GM23248 (cell line): Measurements from ENCODE around the gene TSPAN14. TPM values are rescaled to one million over a fixed set of nuclear protein-coding genes. Genes with fewer than 3 reads are reported as not detected.

Experiments
- DNase-seq: peaks from one replicate; pipeline ENCODE4 v3.0.0-alpha.2; 2015
- H2AFZ ChIP-seq: fragments of 200-600 bp; sonication (generic); 2 replicates; pipeline ENCODE4 v1.6.1; 2016; ENCODE audit warnings: antibody characterized with exemption
- H3F3A ChIP-seq: fragments of 200-600 bp; sonication (generic); 2 replicates; pipeline ENCODE4 v1.6.1; 2016; ENCODE audit warnings: mild to moderate bottlenecking, antibody characterized with exemption, mixed run types; ENCODE audit not compliant: insufficient read depth
- H3K27ac ChIP-seq: fragments of 200-600 bp; sonication (generic); 2 replicates; pipeline ENCODE4 v1.5.1; 2016; ENCODE audit warnings: mild to moderate bottlenecking
- H3K27me3 ChIP-seq: fragments of 200-600 bp; sonication (generic); replicated peaks from 2 replicates; pipeline ENCODE4 v1.6.1; 2016; ENCODE audit warnings: mild to moderate bottlenecking; ENCODE audit not compliant: insufficient read depth
- H3K36me3 ChIP-seq: fragments of 200-600 bp; sonication (generic); 2 replicates; pipeline ENCODE4 v1.6.1; 2016; ENCODE audit warnings: low read depth, mild to moderate bottlenecking
- H3K4me1 ChIP-seq: fragments of 200-600 bp; sonication (generic); 2 replicates; pipeline ENCODE4 v1.6.1; 2016; ENCODE audit warnings: mild to moderate bottlenecking; ENCODE audit not compliant: insufficient read depth
- H3K4me2 ChIP-seq: fragments of 200-600 bp; sonication (generic); one replicate; pipeline ENCODE4 v1.6.1; 2016; ENCODE audit warnings: mild to moderate bottlenecking; ENCODE audit not compliant: unreplicated experiment
- H3K4me3 ChIP-seq: fragments of 200-600 bp; sonication (generic); 2 replicates; pipeline ENCODE4 v1.5.1; 2016; ENCODE audit warnings: mild to moderate bottlenecking
- H3K79me2 ChIP-seq: fragments of 200-600 bp; sonication (generic); 2 replicates; pipeline ENCODE4 v1.6.1; 2016; ENCODE audit warnings: mild to moderate bottlenecking; ENCODE audit not compliant: insufficient read depth
- H3K9ac ChIP-seq: fragments of 200-600 bp; sonication (generic); 2 replicates; pipeline ENCODE4 v1.6.1; 2016; ENCODE audit warnings: mild to moderate bottlenecking
- H3K9me2 ChIP-seq: fragments of 200-600 bp; sonication (generic); 2 replicates; pipeline ENCODE4 v1.6.1; 2016; ENCODE audit warnings: mixed run types, mild to moderate bottlenecking, moderate library complexity; ENCODE audit not compliant: insufficient read depth
- H3K9me3 ChIP-seq: fragments of 200-600 bp; sonication (generic); one replicate; pipeline ENCODE4 v1.6.1; 2017; ENCODE audit warnings: low read depth
- H4K20me1 ChIP-seq: fragments of 200-600 bp; sonication (generic); 2 replicates; pipeline ENCODE4 v1.6.0; 2016; ENCODE audit not compliant: insufficient read depth
- EZH2 ChIP-seq: fragments of 200-600 bp; sonication (generic); IDR thresholded peaks from 2 replicates; pipeline ENCODE4 v1.6.1; 2018; ENCODE audit warnings: antibody characterized with exemption, mild to moderate bottlenecking; ENCODE audit not compliant: insufficient read depth, poor library complexity, severe bottlenecking
- EZH2phosphoT487 ChIP-seq: fragments of 200-600 bp; sonication (generic); IDR thresholded peaks from 2 replicates; pipeline ENCODE4 v1.6.1; 2018; ENCODE audit warnings: antibody characterized with exemption, moderate library complexity, mild to moderate bottlenecking, low read depth; ENCODE audit not compliant: insufficient read depth
- WGBS, 2 experiments: methylation state at CpG; one replicate each; pipeline ENCODE4 v1.1.6; 2015 to 2017; ENCODE audit warnings: low lambda C conversion rate in 2 of 2, low coverage in 1 of 2; ENCODE audit errors: missing lambda C conversion rate in 2 of 2; 5-methylcytosine and 5-hydroxymethylcytosine counted together
- in situ Hi-C: fragments of 300-500 bp; cut with MboI; formaldehyde crosslinking; loops from 2 replicates; pipeline ENCODE4 v1.15.0; 2020
- polyA plus RNA-seq: library from polyadenylated mRNA; unstranded; fragments of >200 nt; fragmentation: Nextera tagmentation; extraction: Ambion mirVana; gene quantifications from 2 replicates; pipeline ENCODE4 v1.2.1, GENCODE V29; 2016
- total RNA-seq: library from RNA; depleted of rRNA; stranded (reverse); fragments of >200 nt; shearing (Covaris generic); gene quantifications from 2 replicates; pipeline ENCODE4 v1.2.3, GENCODE V29; 2014; rRNA removed

Gene TSPAN14
- total and polyA plus RNA-seq, 2 experiments from 2014 or later = 14.1 to 23.7 TPM

- Histone ChIP-seq H3K4me3 (no peak overlapping the region), H3K27ac (no peak overlapping the region), H3K9me2 (no peaks in the 10 kb centered on the region), H3K36me3 (no peaks in the 10 kb centered on the region), H2AFZ (no peak overlapping the region), H3K9me3 (no peaks in the 10 kb centered on the region), H3K79me2 (no peaks in the 10 kb centered on the region), H3K4me2 (no peak overlapping the region), H3F3A (no peaks in the 10 kb centered on the region), H3K27me3 (peaks cover 14% of the 10 kb centered on the region; the same call in 1 of the 2 replicates), H3K4me1 (no peaks in the 10 kb centered on the region), H3K9ac (no peak overlapping the region), H4K20me1 (no peaks in the 10 kb centered on the region)
- WGBS, 2 experiments = 29 to 32% methylated on average over 7 of the region's 7 CpGs
- TF ChIP-seq EZH2phosphoT487 (no peak), EZH2 (no peak)
- in situ Hi-C loops = no loop called here
- no peak for DNase-seq
Observed at GRCh38 chr10:80580638-80581468, 126.7 kb downstream of the TSPAN14 start.

- no peak for DNase-seq
- H3K9ac ChIP-seq = no peak overlapping the region
- no peaks in the 10 kb centered on the region for H3K4me1 ChIP-seq
- H4K20me1 ChIP-seq = no peaks in the 10 kb centered on the region
- no peak overlapping the region for H3K4me3 ChIP-seq
- no peaks in the 10 kb centered on the region for H3K9me3 ChIP-seq
- H2AFZ ChIP-seq = no peak overlapping the region
- no peak overlapping the region for H3K27ac ChIP-seq
- peaks cover 14% of the 10 kb centered on the region; the same call in 1 of the 2 replicates for H3K27me3 ChIP-seq
- TF ChIP-seq EZH2phosphoT487 (no peak), EZH2 (no peak)
- in situ Hi-C loops = no loop called here
- WGBS, 2 experiments = 30 to 37% methylated on average over 5 of the region's 5 CpGs
- no peaks in the 10 kb centered on the region for H3K79me2 ChIP-seq
- no peaks in the 10 kb centered on the region for H3K9me2 ChIP-seq
- H3K4me2 ChIP-seq = no peak overlapping the region
- no peaks in the 10 kb centered on the region for H3F3A ChIP-seq
- H3K36me3 ChIP-seq = no peaks in the 10 kb centered on the region
Observed at GRCh38 chr10:80581469-80581835, 127.3 kb downstream of the TSPAN14 start.

GRCh38 chr10:80582286-80582960, 128.3 kb downstream of the TSPAN14 start:
- Histone ChIP-seq H3K4me1 (no peaks in the 10 kb centered on the region), H3K4me2 (no peak overlapping the region), H3K27me3 (peaks cover 14% of the 10 kb centered on the region; the same call in 1 of the 2 replicates), H2AFZ (no peak overlapping the region), H3F3A (no peaks in the 10 kb centered on the region), H3K9me2 (no peaks in the 10 kb centered on the region), H3K9me3 (no peaks in the 10 kb centered on the region), H3K4me3 (no peak overlapping the region), H3K36me3 (no peaks in the 10 kb centered on the region), H3K79me2 (no peaks in the 10 kb centered on the region), H3K27ac (no peak overlapping the region), H3K9ac (no peak overlapping the region), H4K20me1 (no peaks in the 10 kb centered on the region)
- no peak for TF ChIP-seq EZH2phosphoT487
- TF ChIP-seq EZH2 = no peak
- WGBS, 2 experiments = 18 to 28% methylated on average over 3 of the region's 3 CpGs
- in situ Hi-C loops = no loop called here
- no peak for DNase-seq

Other genes starting within 250 kb of the TSPAN14 start
- 116 and 121 TPM in 2 replicates for gene ANXA11, start 248.8 kb upstream of the TSPAN14 start, total RNA-seq
- 189 and 194 TPM in 2 replicates for gene ANXA11, start 248.8 kb upstream of the TSPAN14 start, polyA plus RNA-seq
- not detected in 2 replicates for gene MAT1A, start 164.7 kb upstream of the TSPAN14 start, total RNA-seq
- not detected in 2 replicates for gene MAT1A, start 164.7 kb upstream of the TSPAN14 start, polyA plus RNA-seq
- not detected in 2 replicates for gene DYDC1, start 97.6 kb upstream of the TSPAN14 start, total RNA-seq
- gene DYDC1, start 97.6 kb upstream of the TSPAN14 start, polyA plus RNA-seq = not detected in 2 replicates
- gene DYDC2, start 97.5 kb upstream of the TSPAN14 start, total RNA-seq = not detected in 2 replicates
- gene DYDC2, start 97.5 kb upstream of the TSPAN14 start, polyA plus RNA-seq = not detected in 2 replicates
- not detected in 2 replicates for gene PRXL2A, start 45.8 kb upstream of the TSPAN14 start, total RNA-seq
- gene PRXL2A, start 45.8 kb upstream of the TSPAN14 start, polyA plus RNA-seq = 0.15 TPM in 1 of 2 replicates, not detected in the other
- gene SH2D4B, start 83.6 kb downstream of the TSPAN14 start, total RNA-seq = not detected in 2 replicates
- gene SH2D4B, start 83.6 kb downstream of the TSPAN14 start, polyA plus RNA-seq = not detected in 2 replicates